Measurements from ENCODE around the gene ACSM6. TPM values are rescaled to one million over a fixed set of nuclear protein-coding genes. Genes with fewer than 3 reads are reported as not detected.

ACSM6 gene
- total and polyA plus RNA-seq, 2 donors (not counting 3 experiments of a cell fraction or from before 2014, with no cell fraction given), result not detected

- H3K9me3 ChIP-seq (replicated peaks; ENCODE audit: control insufficient read depth, insufficient read depth, low read length), result no peaks in the 10 kb centered on the region
- intact Hi-C loops (cut with micrococcal nuclease), result no loop called here
- H3K36me3 ChIP-seq (ENCODE audit: control insufficient read depth in 2 of 2, extremely low read depth in 1 of 2, insufficient read depth in 2 of 2, low read length in 2 of 2), result no peaks in the 10 kb centered on the region
- no peaks in the 10 kb centered on the region for H3K9me1 ChIP-seq (replicated peaks; ENCODE audit: control insufficient read depth, extremely low read depth, insufficient read depth, low read length)
- no peak overlapping the region for H3K4me2 ChIP-seq (ENCODE audit: insufficient read depth, low read length)
- H4K20me1 ChIP-seq (replicated peaks; ENCODE audit: control insufficient read depth, extremely low read depth, insufficient read depth, low read length), result no peaks in the 10 kb centered on the region
- no peak overlapping the region for H3K9ac ChIP-seq (replicated peaks; ENCODE audit: extremely low read depth, insufficient read depth, low read length)
- dilution Hi-C loops (cut with MboI; ENCODE audit: extremely low pct_ligation_motif_present, low sequenced_read_pairs), result no loop called here
- no peak overlapping the region for H2AFZ ChIP-seq (ENCODE audit: low read depth, low read length)
- no peak for FAIRE-seq
- peaks cover 63% of the 10 kb centered on the region for H3K79me2 ChIP-seq (ENCODE audit: control insufficient read depth, insufficient read depth, low read length)
- no TSS peak for BruUV-seq (replicated peaks)
- POLR2A ChIA-PET, result no interaction called here
- H3K4me3 ChIP-seq (replicated peaks in 1 of 3; ENCODE audit: insufficient read depth in 1 of 3, low read depth in 1 of 3, low read length in 3 of 3), result no peak overlapping the region
- no peak for DNase-seq (ENCODE audit: low read depth, low spot score)
- peaks cover 20% of the 10 kb centered on the region for H3K4me1 ChIP-seq (ENCODE audit: control insufficient read depth, extremely low read depth, insufficient read depth, low read length)
- no peaks in the 10 kb centered on the region for H3K27me3 ChIP-seq (ENCODE audit: control insufficient read depth in 2 of 2, insufficient read depth in 2 of 2, low read length in 2 of 2)
- CTCF ChIA-PET, result interaction anchor here (1.4 to 3.6 kb wide), 4 partner anchors 11 to 88 kb away, joined by 3 to 16 read pairs (median 5); no protein-coding TSS in a partner anchor
- H3K27ac ChIP-seq (ENCODE audit: insufficient read depth, low read depth, low read length), result no peak overlapping the region
- TF ChIP-seq POLR2AphosphoS5 (IDR thresholded peaks at IDR 0.05; ENCODE audit: insufficient read depth, low read depth, low read length), result no peak
- TF ChIP-seq FOS (IDR thresholded peaks at IDR 0.05; ENCODE audit: borderline replicate concordance, insufficient read depth, low read length), result no peak
- TF ChIP-seq MAX (IDR thresholded peaks at IDR 0.05; ENCODE audit: insufficient read depth, insufficient read length), result no peak
- TF ChIP-seq JUN (IDR thresholded peaks at IDR 0.05; ENCODE audit: borderline replicate concordance, insufficient read depth, insufficient read length, low read depth), result no peak
- no peak for TF ChIP-seq EZH2 (IDR thresholded peaks at IDR 0.05; ENCODE audit: borderline replicate concordance, low read depth, low read length, severe bottlenecking)
- TF ChIP-seq, protein P1, sequence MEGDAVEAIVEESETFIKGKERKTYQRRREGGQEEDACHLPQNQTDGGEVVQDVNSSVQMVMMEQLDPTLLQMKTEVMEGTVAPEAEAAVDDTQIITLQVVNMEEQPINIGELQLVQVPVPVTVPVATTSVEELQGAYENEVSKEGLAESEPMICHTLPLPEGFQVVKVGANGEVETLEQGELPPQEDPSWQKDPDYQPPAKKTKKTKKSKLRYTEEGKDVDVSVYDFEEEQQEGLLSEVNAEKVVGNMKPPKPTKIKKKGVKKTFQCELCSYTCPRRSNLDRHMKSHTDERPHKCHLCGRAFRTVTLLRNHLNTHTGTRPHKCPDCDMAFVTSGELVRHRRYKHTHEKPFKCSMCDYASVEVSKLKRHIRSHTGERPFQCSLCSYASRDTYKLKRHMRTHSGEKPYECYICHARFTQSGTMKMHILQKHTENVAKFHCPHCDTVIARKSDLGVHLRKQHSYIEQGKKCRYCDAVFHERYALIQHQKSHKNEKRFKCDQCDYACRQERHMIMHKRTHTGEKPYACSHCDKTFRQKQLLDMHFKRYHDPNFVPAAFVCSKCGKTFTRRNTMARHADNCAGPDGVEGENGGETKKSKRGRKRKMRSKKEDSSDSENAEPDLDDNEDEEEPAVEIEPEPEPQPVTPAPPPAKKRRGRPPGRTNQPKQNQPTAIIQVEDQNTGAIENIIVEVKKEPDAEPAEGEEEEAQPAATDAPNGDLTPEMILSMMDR (IDR thresholded peaks at IDR 0.05; ENCODE audit: extremely low read depth in 1 of 2, insufficient read depth in 1 of 2, low read depth in 1 of 2, low read length in 2 of 2), result no peak
- TF ChIP-seq GATA2 (IDR thresholded peaks at IDR 0.05; ENCODE audit: insufficient read depth, insufficient read length, low read depth, low read length), result no peak
- no peak for TF ChIP-seq POLR2A (IDR thresholded peaks at IDR 0.05; ENCODE audit: low read depth, low read length)
Observed at GRCh38 chr10:95277201-95277570, 83.1 kb downstream of the ACSM6 start.

All from endothelial cell of umbilical vein (primary cell).